ENCODE data around the gene ARHGEF10L. TPM values are rescaled to one million over a fixed set of nuclear protein-coding genes. Genes with fewer than 3 reads are reported as not detected.

The ARHGEF10L gene
- total RNA-seq, 1 donor from 2014 or later: 89.8 TPM

DNA sequence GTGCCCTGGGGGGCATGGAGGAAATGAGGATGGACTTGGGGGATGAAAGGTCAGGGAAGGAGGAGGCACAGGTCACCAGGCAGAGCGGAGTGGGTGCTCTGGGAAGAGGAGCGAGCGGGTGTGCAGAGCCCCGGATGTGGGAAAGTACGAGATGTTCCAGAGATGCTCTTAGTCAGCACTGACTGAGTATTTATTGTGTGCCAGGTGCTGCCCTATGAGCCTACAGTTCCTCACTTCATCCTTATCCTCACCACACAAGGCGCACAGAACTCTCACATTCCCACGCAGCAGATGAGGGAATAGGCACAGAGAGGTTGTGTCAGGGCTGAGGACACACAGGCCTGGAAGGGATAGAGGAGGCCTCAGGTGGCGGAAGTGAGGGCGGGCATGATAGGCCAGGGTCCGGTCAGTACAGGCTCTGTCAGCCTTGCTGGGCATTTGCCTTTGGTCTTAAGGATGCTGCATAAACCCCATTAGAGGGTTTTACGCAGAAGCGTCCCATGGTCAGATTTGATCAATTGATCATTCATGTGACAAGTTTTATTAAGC, 77.3 kb downstream of the ARHGEF10L start:
- Mint-ChIP-seq H3K27ac (ENCODE audit: unreplicated experiment) (no peak overlapping the region), H3K9me3 (ENCODE audit: unreplicated experiment) (peaks cover 13% of the 10 kb centered on the region), H3K4me1 (ENCODE audit: low read depth, unreplicated experiment) (peaks cover 5% of the 10 kb centered on the region), H3K27me3 (ENCODE audit: unreplicated experiment) (peaks cover 26% of the 10 kb centered on the region), H3K36me3 (ENCODE audit: unreplicated experiment) (no peaks in the 10 kb centered on the region), H3K4me3 (ENCODE audit: unreplicated experiment) (no peak overlapping the region)
- DNase-seq: no peak
- TF ChIP-seq, protein P1, sequence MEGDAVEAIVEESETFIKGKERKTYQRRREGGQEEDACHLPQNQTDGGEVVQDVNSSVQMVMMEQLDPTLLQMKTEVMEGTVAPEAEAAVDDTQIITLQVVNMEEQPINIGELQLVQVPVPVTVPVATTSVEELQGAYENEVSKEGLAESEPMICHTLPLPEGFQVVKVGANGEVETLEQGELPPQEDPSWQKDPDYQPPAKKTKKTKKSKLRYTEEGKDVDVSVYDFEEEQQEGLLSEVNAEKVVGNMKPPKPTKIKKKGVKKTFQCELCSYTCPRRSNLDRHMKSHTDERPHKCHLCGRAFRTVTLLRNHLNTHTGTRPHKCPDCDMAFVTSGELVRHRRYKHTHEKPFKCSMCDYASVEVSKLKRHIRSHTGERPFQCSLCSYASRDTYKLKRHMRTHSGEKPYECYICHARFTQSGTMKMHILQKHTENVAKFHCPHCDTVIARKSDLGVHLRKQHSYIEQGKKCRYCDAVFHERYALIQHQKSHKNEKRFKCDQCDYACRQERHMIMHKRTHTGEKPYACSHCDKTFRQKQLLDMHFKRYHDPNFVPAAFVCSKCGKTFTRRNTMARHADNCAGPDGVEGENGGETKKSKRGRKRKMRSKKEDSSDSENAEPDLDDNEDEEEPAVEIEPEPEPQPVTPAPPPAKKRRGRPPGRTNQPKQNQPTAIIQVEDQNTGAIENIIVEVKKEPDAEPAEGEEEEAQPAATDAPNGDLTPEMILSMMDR (IDR thresholded peaks at IDR 0.05; ENCODE audit: partially characterized antibody, unreplicated experiment): no peak

DNA sequence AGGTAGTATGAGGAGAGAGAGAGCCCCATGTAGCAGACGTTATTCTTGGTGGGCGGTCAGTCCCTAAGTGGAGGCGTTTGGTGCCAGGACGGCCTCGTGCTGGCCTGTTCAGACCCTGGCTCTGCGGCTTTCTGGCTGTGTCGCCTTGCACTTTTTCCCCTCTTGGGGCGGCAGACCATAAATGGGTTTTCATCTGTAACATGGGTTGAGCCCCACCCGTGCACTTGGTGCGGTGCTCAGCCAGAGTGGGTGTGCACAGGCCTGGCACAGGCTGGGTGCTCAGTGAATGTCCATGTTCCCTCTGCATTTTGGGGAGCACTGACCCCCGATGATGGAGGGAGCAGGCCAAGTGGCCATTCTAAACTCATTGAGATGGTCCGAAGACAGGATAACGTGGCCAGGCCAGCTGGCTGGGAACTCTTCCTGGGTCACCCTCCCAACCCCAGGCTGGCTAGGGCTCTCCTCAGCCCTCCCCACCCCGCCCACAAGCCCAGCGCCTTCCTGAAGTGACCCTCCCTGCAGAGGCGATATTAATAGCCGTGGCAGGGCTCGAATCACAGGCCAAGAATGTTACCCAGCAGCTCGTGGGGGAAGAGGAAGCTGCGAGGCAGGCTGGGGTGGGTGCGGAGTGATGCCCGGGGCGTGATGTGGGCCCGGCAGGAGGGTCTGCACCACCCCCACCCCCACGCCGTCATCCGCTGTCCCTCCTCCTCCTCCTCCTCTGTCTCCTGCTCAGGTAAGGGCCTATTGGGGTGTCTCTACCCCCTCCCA, 78.5 kb downstream of the ARHGEF10L start:
- peaks cover 2% of the 10 kb centered on the region for H3K4me1 Mint-ChIP-seq (ENCODE audit: low read depth, unreplicated experiment)
- peaks cover 14% of the 10 kb centered on the region for H3K9me3 Mint-ChIP-seq (ENCODE audit: unreplicated experiment)
- no peak overlapping the region for H3K27ac Mint-ChIP-seq (ENCODE audit: unreplicated experiment)
- TF ChIP-seq, protein P1 (IDR thresholded peaks at IDR 0.05; ENCODE audit: partially characterized antibody, unreplicated experiment): no peak
- H3K36me3 Mint-ChIP-seq (ENCODE audit: unreplicated experiment): no peaks in the 10 kb centered on the region
- DNase-seq: no peak
- peaks cover 28% of the 10 kb centered on the region for H3K27me3 Mint-ChIP-seq (ENCODE audit: unreplicated experiment)
- no peak overlapping the region for H3K4me3 Mint-ChIP-seq (ENCODE audit: unreplicated experiment)

DNA sequence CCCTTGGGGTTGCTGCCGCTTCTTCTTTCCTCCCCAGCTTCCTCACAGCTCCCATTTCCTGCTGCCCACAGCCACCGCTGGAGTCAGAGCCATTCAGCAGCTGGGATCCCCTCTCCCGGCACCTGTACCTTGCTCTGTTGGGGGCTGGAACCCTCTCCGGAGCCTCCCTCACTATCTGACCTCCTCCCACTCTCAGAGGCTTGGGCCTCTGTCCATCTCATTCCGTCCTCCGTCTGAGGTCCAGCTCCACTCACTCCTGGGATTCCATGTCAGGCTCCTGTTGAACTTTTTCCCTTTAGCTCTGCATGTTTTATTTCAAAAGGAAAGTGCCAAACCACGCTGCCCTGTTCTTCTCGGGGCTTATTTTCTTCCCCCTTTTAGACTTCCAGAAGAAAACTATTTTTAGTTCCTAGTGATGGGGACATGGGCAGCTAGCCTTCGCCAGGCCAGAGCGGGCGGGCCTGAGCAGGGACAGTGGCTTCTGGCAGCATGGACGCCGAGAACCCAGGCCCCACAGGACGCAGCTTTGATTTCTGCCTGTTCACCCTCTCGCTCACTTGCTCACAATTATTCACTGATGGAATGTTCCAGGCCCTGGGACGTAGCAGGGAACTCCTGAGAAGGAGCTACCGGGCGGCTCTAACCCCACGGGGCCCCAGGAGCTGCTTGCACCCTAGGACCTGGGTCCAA, 79.2 kb downstream of the ARHGEF10L start:
- TF ChIP-seq, protein P1 (IDR thresholded peaks at IDR 0.05; ENCODE audit: partially characterized antibody, unreplicated experiment): no peak
- Mint-ChIP-seq H3K27me3 (ENCODE audit: unreplicated experiment) (peaks cover 28% of the 10 kb centered on the region), H3K4me3 (ENCODE audit: unreplicated experiment) (no peak overlapping the region), H3K4me1 (ENCODE audit: low read depth, unreplicated experiment) (peaks cover 2% of the 10 kb centered on the region), H3K9me3 (ENCODE audit: unreplicated experiment) (peaks cover 14% of the 10 kb centered on the region), H3K27ac (ENCODE audit: unreplicated experiment) (no peak overlapping the region), H3K36me3 (ENCODE audit: unreplicated experiment) (no peaks in the 10 kb centered on the region)
- DNase-seq: no peak

DNA sequence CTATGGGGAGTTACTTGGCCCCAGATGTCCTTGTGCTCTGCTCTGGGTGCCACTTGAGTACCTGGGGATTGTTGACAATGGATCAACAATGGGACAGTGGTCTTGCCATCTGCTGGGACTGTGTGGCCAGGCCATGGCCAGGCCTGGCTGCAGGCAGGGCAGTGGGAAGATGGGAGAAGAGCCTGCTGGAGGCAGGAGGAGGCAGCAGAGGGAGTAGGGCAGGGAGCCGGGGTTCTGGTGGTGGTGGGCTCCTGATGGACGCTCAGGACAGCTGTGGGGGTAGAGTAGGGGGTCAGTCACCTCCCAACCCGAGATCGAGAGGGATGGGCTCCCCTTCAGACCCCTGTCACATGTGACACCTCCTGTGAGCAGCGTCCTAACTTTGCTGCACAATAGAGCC, 81.0 kb downstream of the ARHGEF10L start:
- peaks cover 16% of the 10 kb centered on the region for H3K9me3 Mint-ChIP-seq (ENCODE audit: unreplicated experiment)

More for the DNA sequence above, 81.0 kb downstream of the ARHGEF10L start:
- Mint-ChIP-seq H3K4me3 (ENCODE audit: unreplicated experiment) (no peak overlapping the region), H3K4me1 (ENCODE audit: low read depth, unreplicated experiment) (peaks cover 4% of the 10 kb centered on the region), H3K27ac (ENCODE audit: unreplicated experiment) (no peak overlapping the region), H3K36me3 (ENCODE audit: unreplicated experiment) (no peaks in the 10 kb centered on the region), H3K27me3 (ENCODE audit: unreplicated experiment) (peaks cover 26% of the 10 kb centered on the region)
- TF ChIP-seq, protein P1 (IDR thresholded peaks at IDR 0.05; ENCODE audit: partially characterized antibody, unreplicated experiment): no peak
- DNase-seq: no peak

All from glutamatergic neuron (in vitro differentiated cells).